HL-60 (cell line): ENCODE measurements around the gene BAIAP2L1.

Experiments used
- CTCF ChIP-seq: IDR thresholded peaks from one replicate; pipeline ENCODE4 v1.5.1; 2011; ENCODE audit warnings: low read length, control low read depth, inconsistent platforms; ENCODE audit not compliant: insufficient read depth
- GABPA ChIP-seq: IDR thresholded peaks from 2 replicates; pipeline ENCODE4 v1.6.1; 2012; ENCODE audit warnings: low read depth
- POLR2AphosphoS5 ChIP-seq: IDR thresholded peaks from 2 replicates; pipeline ENCODE4 v1.6.1; 2012; ENCODE audit warnings: low read depth
- REST ChIP-seq: IDR thresholded peaks from 2 replicates; pipeline ENCODE4 v1.6.1; 2012; ENCODE audit warnings: low read depth; ENCODE audit not compliant: insufficient replicate concordance

GRCh38 chr7:98309566-98309965, 91.3 kb downstream of the BAIAP2L1 start:
- no peak for TF ChIP-seq REST
- TF ChIP-seq POLR2AphosphoS5: no peak
- no peak for TF ChIP-seq CTCF
- TF ChIP-seq GABPA: no peak
